NCI-H1092 treated with DMSO at 0.1 percent for 48 hours (cell line): ENCODE data around the gene NET1.

ENCODE experiments used
- DNase-seq: peaks from one replicate; lab custom pipeline; 2025; lab: John Stamatoyannopoulos, UW

The NET1 gene

GRCh38 chr10:5502571-5503476 lies 90.5 kb downstream of the NET1 start:
- no peak for DNase-seq

GRCh38 chr10:5503477-5503835 lies 91.1 kb downstream of the NET1 start:
- DNase-seq, result no peak

- DNase-seq, result no peak
Observed at GRCh38 chr10:5504146-5505072, 92.1 kb downstream of the NET1 start.

- DNase-seq, result no peak
Observed at GRCh38 chr10:5506246-5506645, 93.9 kb downstream of the NET1 start.

GRCh38 chr10:5506751-5507648 lies 94.6 kb downstream of the NET1 start:
- DNase-seq, result no peak

- DNase-seq, result no peak
Observed at GRCh38 chr10:5507649-5508131, 95.3 kb downstream of the NET1 start.

- no peak for DNase-seq
Observed at GRCh38 chr10:5508161-5508604, 95.8 kb downstream of the NET1 start.
